GM21390 (cell line): Measurements from ENCODE around the gene TMEM30B.

Experiments
- ATAC-seq: cut with Tn5 transposase; IDR thresholded peaks from one replicate; pipeline ENCODE4 v1.9.1; 2021; ENCODE audit not compliant: unreplicated experiment

Gene TMEM30B

GRCh38 chr14:61300209-61300608, 19.1 kb upstream of the TMEM30B start:
- ATAC-seq: no peak

DNA sequence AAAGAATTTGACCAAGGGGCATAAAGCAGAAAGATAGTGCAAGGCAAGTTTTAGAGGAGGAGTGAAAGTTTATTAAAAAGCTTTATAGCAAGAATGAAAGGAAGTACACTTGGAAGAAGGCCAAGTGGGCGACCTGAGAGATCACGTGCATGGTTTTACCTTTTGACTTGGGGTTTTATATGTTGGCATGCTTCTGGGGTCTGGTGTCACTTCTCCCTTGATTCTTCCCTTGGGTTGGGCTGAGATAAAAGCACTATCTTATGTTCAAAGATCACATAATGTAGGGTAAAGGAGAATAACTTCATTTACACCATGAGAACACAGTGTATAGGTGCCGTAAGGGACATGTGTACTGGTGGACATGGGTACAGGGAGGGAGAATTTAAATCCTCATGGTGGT, 17.7 kb upstream of the TMEM30B start:
- ATAC-seq: no peak

DNA sequence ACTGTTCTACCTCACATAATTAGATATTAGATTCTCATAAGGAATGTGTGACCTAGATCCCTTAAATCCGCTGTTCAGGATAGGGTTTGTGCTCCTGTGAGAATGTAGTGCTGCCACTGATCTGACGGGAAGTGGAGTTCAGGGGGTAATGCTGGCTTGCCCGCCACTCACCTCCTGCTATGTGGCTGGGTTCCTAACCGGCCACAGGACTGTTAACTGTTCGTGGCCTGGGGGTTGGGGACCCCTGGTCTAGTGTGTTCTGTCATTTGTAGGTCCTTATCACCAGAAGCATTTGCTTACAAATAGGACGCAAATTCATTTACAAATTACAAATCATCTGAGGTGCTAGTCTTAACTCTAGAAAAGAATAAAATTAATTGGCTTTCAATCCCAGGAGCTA, 16.4 kb upstream of the TMEM30B start:
- ATAC-seq: no peak

DNA sequence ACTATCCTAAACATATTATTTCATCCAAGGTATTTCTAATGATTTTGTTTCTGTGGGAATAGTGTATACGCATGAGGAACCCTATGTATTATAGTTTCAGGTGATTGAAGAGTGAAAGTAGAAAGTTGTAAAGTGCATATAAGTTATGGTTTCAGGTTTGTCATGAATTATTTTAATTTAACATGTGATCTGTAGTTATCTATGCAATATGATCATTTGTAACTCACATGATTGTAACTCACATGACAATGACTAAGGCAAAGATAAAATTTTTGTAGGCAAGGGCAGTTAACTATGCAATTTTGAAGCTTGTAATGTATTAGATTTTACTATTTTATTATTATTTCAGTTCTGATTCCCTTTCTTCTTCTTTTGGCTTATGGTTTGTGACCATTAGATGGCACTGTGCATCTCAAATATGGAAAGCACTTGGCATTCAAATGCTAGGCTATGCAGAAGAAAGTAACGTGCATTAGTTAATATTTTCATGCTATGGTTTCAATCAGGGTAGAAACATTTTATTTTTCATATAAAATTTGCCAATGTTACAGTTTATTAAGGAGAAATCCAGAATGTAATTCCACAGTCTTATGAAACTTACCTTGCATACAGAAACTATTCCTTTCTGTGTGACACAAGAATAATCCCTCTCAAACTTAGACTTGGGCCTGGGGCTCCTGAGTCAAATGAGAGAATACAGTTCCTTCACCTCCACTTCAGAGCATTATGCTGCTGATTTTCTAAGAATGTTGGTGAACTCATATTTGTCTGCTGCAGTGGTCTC, 15.8 kb upstream of the TMEM30B start:
- ATAC-seq: no peak

GRCh38 chr14:61296151-61296550, 15.0 kb upstream of the TMEM30B start:
- ATAC-seq: no peak

DNA sequence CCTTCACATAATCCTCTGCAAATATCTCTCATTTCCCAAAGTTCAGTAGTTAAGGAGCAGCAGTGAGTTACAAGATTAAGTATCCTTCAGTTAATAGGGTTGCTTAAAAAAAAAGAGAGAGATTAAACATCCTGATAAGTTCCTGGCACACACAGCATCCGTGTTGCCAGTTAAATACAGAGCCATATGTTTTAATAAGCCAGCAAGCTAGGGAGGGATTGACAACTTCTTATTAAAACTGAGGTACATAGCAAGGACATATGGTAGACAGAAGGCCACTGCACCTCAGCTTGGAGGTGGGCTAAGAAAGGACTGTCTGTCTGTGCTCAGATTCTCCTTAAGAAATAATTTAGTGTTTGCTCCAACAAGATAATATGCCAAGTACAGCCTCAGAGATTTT, 9.6 kb upstream of the TMEM30B start:
- no peak for ATAC-seq

DNA sequence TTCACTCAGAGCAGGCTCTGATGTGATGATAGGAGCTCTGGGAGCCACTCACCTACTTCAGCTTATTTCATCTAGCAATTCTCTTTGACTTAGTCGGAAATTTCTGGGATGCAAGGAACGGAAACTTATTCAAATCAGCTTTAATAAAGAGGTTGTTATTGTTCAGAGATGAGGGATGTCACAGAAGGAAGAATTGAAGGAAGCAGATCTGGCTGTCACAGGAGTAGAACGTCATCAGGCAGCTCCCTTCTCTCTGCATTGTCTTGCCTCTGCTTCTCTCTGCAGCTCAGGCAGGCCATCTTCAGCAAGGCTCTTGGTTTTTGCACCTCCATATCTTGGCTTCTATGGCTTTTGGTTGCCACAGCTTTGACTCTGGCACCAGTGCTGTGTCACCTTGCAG, 7.6 kb upstream of the TMEM30B start:
- ATAC-seq: no peak

DNA sequence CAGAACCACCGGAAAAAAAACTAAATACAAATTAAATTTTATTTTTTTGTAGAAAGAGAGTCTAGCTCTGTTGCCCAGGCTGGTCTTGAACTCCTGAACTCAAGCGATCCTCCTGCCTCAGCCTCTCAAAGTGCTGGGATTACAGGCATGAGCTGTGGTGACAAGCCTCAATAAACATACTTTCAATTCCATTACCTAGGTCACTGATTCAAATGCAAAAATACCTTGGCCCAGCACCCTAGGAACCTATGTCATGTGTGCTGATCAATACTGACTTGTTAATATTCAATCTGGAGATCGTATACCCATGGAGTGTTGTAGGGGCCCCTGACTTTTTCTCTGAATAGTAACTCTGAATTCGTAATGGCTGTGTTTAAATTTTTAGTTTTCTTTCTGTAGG, 7.1 kb upstream of the TMEM30B start:
- ATAC-seq: no peak

GRCh38 chr14:61287196-61287595, 6.1 kb upstream of the TMEM30B start:
- no peak for ATAC-seq

- ATAC-seq: no peak
Observed at GRCh38 chr14:61285364-61285763, 4.2 kb upstream of the TMEM30B start.

GRCh38 chr14:61284001-61284400, 2.9 kb upstream of the TMEM30B start:
- no peak for ATAC-seq

DNA sequence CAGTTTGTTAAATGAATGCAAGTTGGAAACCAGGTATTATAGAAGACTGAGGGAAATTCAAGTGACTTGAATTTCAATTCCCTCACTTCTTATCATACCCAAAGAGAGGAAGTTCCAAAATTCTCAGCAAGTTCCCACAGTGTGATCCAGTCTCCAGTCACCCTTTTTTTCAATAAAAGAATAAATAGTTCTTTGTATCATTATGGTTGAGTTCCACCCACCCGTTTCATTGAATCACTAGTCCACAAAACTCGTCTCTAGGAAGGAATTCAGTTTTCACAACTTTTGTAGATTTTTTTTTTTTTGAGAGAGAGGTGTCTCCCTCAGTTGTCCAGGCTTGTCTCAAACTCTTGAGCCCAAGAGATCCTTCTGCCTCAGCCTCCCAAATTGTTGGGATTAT, 1.6 kb upstream of the TMEM30B start:
- ATAC-seq: no peak

DNA sequence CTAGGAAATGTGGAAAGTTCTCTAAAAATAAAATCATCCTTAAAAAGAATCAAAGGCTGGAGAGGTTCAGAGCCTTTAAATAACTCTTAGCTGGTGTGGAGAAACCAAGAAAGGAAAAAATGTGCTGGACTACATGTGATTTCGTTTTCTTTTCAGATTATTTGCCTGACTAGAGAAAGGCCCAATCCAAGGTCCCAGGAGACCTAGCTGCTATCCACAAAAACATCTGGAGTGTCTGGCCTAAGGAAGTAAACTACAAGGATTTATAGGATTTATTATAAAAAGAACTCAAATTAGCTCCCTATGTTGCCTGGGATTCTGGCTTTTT, 774 bp upstream of the TMEM30B start:
- no peak for ATAC-seq

DNA sequence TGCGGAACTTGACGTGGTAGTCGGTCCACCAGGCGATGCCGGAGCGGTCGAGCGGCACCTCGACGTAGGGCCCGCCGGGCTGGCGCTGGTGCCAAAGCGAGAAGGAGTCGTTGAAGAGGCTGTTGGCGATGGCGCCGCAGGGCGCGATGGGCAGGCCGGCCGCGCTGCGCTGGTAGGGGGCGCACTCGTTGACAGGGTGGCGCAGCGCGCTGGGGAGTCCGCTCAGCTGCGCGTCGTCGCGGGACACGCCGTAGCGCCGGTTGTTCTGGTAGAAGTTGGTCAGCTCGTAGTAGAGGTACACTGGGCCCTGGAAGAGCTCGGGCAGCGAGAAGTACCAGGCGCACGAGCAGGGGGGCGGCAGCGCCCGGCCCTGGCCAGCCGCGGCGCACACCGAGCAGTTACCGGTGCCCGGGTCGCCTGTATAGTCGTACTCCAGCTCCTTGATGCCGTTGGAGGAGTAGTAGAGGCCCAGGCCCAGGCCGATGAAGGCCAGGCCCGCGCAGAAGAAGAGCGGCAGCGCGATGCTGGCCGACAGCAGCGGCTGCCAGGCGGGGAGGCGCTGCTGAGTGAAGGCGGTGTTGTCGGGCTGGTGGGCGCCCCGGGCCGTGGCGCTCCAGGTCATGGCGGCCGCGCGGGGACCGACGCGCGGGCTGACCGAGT, 482 bp downstream of the TMEM30B start:
- peak; percentile 61 for ATAC-seq

DNA sequence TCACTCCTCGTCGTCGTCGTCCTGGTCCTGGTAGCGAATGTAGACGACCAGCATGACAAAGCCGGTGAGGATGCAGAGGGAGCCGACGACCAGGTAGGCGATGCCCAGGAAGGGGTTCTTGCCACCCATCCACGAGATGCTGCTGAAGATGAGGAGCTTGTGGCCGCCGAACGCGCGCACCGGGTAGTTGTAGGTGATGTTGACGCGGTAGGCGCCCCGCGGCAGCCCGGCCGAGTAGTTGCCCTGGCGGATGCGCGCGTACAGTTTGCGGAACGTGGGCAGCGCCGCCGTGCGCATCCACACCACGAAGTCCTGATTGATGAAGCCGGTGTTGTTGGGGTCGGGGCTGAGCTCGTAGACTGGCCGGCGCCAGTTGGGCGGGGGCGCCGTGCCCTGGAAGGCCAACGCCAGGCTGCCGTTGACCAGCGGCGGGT, 1.0 kb downstream of the TMEM30B start:
- ATAC-seq: no peak

- ATAC-seq: no peak
Observed at GRCh38 chr14:61279082-61279481, 2.1 kb downstream of the TMEM30B start.

- ATAC-seq: no peak
Observed at GRCh38 chr14:61277784-61278183, 3.4 kb downstream of the TMEM30B start.

- ATAC-seq: no peak
Observed at GRCh38 chr14:61277232-61277631, 3.9 kb downstream of the TMEM30B start.

DNA sequence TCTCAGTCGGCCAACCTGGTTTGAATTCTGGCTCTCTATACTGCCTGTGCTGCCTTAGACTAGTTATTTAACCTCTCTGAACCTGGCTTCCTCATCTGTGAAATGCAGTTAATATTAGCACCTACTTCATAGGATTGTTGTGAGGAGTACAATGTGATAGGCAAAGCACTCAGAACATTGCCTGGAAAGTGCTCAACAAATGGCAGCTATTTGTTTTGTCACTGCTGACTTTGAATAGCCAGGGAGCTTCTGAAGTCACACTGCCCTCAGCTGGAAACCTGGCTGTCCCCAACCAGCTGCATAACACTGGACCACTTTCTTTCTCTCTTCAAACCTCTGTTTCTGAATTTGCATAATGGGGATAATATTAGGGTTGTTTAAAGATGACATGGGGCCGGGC, 9.6 kb downstream of the TMEM30B start:
- ATAC-seq: no peak

- ATAC-seq: no peak
Observed at GRCh38 chr14:61270714-61271113, 10.4 kb downstream of the TMEM30B start.

- ATAC-seq: peak; percentile 92
Observed at GRCh38 chr14:61269321-61270083, 11.6 kb downstream of the TMEM30B start.

DNA sequence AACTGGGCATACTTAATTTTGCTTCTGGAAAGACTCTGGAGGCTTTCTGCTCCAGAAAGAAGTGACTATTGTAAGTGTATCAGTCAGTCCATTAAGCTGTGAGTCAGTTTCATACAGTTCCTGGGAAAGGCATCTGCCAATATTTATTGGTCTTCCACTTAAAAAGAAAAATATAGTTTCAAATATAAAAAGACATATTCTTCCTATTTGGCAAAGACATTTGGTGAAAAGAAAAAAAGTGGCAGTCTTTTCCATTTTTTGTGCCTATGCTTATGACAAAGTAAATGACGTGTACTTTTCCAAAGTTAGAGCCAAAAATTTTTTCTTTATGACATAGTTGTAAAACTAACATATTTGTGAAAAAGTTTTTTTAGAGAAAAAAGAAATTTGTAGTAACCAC, 12.3 kb downstream of the TMEM30B start:
- no peak for ATAC-seq
